ENCODE data around the gene CIT. TPM values are rescaled to one million over a fixed set of nuclear protein-coding genes. Genes with fewer than 3 reads are reported as not detected.

Gene CIT
- total RNA-seq, 2 donors from 2014 or later: 12.6 to 42.4 TPM

GRCh38 chr12:119828300-119828699, 48.8 kb downstream of the CIT start:
- Histone ChIP-seq H3K27ac (no peak overlapping the region), H3K4me1 (no peaks in the 10 kb centered on the region), H3K27me3 (no peaks in the 10 kb centered on the region), H3K4me3 (no peak overlapping the region), H3K9ac (ENCODE audit: low read depth in 2 of 2, low read length in 2 of 2) (no peak overlapping the region), H3K9me3 (no peaks in the 10 kb centered on the region), H3K36me3 (no peaks in the 10 kb centered on the region)
- no peak for DNase-seq
- TF ChIP-seq, protein P1, sequence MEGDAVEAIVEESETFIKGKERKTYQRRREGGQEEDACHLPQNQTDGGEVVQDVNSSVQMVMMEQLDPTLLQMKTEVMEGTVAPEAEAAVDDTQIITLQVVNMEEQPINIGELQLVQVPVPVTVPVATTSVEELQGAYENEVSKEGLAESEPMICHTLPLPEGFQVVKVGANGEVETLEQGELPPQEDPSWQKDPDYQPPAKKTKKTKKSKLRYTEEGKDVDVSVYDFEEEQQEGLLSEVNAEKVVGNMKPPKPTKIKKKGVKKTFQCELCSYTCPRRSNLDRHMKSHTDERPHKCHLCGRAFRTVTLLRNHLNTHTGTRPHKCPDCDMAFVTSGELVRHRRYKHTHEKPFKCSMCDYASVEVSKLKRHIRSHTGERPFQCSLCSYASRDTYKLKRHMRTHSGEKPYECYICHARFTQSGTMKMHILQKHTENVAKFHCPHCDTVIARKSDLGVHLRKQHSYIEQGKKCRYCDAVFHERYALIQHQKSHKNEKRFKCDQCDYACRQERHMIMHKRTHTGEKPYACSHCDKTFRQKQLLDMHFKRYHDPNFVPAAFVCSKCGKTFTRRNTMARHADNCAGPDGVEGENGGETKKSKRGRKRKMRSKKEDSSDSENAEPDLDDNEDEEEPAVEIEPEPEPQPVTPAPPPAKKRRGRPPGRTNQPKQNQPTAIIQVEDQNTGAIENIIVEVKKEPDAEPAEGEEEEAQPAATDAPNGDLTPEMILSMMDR (IDR thresholded peaks at IDR 0.05): no peak
- intact Hi-C loops (cut with DNase I): no loop called here

DNA sequence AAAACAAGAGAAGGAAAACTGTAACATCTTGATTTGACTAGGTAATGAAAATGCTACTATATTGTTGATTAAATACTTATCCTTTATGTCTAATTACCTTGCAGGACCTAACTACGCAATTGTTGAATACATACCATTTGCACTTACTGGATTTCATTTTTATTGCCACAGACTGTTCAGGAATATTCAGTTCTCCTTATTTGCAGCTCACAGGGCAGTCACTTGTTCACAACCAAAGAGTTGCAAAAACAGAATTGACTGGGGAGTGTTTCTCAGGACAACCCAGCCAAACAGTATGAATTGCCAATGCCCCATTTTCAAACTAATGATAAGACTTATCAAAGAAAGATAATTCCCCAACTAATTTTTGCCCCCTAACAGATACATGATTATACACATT, 49.4 kb downstream of the CIT start:
- H3K9ac ChIP-seq (ENCODE audit: low read depth in 2 of 2, low read length in 2 of 2): no peak overlapping the region
- no peak for DNase-seq
- H3K36me3 ChIP-seq: no peaks in the 10 kb centered on the region
- no peak overlapping the region for H3K4me3 ChIP-seq
- H3K27me3 ChIP-seq: no peaks in the 10 kb centered on the region
- no peaks in the 10 kb centered on the region for H3K4me1 ChIP-seq
- intact Hi-C loops (cut with DNase I): no loop called here
- TF ChIP-seq, protein P1 (IDR thresholded peaks at IDR 0.05): no peak
- no peaks in the 10 kb centered on the region for H3K9me3 ChIP-seq
- H3K27ac ChIP-seq: no peak overlapping the region

- intact Hi-C loops (cut with DNase I): no loop called here
- no peaks in the 10 kb centered on the region for H3K4me1 ChIP-seq
- TF ChIP-seq, protein P1 (IDR thresholded peaks at IDR 0.05): no peak
- no peaks in the 10 kb centered on the region for H3K9me3 ChIP-seq
- no peak overlapping the region for H3K4me3 ChIP-seq
- DNase-seq: no peak
- no peaks in the 10 kb centered on the region for H3K36me3 ChIP-seq
- no peak overlapping the region for H3K27ac ChIP-seq
- H3K9ac ChIP-seq (ENCODE audit: low read depth in 2 of 2, low read length in 2 of 2): no peak overlapping the region
- H3K27me3 ChIP-seq: no peaks in the 10 kb centered on the region
These were observed 50.3 kb downstream of the CIT start for GRCh38 chr12:119826661-119827445.

DNA sequence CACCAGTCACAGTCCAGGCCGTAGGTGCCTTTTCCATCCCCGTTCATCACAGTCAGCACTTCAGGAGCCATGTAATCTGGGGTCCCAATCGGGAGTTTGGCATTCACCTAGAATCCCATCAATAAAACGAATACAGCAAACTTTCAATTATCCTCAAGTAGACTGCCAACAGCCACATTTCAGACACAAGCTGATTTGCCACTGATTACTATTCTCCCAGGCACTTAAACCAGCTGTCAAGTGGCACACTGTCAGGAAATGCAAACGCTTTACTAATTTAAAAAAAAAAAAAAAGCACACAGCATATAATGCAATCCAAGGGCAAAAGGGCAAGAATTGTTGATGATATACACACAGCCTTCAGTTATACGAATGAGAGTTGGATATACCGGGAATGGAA, 51.9 kb downstream of the CIT start:
- Histone ChIP-seq H3K27me3 (no peaks in the 10 kb centered on the region), H3K4me1 (no peaks in the 10 kb centered on the region), H3K36me3 (no peaks in the 10 kb centered on the region), H3K9ac (ENCODE audit: low read depth in 2 of 2, low read length in 2 of 2) (no peak overlapping the region), H3K9me3 (no peaks in the 10 kb centered on the region), H3K27ac (no peak overlapping the region), H3K4me3 (no peak overlapping the region)
- intact Hi-C loops (cut with DNase I): no loop called here
- TF ChIP-seq, protein P1 (IDR thresholded peaks at IDR 0.05): no peak
- no peak for DNase-seq

DNA sequence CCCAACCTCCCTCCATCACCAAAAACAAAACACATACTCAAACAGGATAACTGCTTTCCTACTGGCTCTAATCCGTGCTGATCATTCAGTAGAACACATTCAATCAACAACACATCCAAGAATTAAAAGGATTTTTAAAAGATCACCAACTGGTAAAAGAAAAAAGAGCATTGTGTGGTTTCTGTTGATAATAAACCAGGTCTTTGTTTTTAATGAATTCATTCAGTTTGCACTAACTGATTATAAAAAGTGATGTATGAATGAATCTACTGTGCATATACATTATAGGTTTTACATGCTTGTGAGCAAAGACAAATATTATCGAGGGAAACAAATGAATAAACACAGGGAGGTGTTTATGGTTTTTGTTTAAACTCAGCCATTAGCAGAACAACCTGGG, 55.1 kb downstream of the CIT start:
- no peak for DNase-seq
- Histone ChIP-seq H3K9me3 (no peaks in the 10 kb centered on the region), H3K9ac (ENCODE audit: low read depth in 2 of 2, low read length in 2 of 2) (no peak overlapping the region)

More for the DNA sequence above, 55.1 kb downstream of the CIT start:
- Histone ChIP-seq H3K4me1 (no peaks in the 10 kb centered on the region), H3K36me3 (no peaks in the 10 kb centered on the region), H3K4me3 (no peak overlapping the region), H3K27ac (no peak overlapping the region), H3K27me3 (no peaks in the 10 kb centered on the region)
- TF ChIP-seq, protein P1 (IDR thresholded peaks at IDR 0.05): no peak
- intact Hi-C loops (cut with DNase I): no loop called here
